SK-N-MC (cell line): ENCODE measurements around the gene CYP3A4.
"Not testable (repeated sequence)": the region's sequence is repeated elsewhere in the genome, so short reads cannot be mapped to it uniquely, and the experiment has no call there.

Experiments used
- DNase-seq: peaks from one replicate; pipeline ENCODE4 v3.0.0-alpha.2; 2011; ENCODE audit warnings: low read depth, low spot score
- H3K27ac ChIP-seq: fragments of 200-600 bp; sonication (generic); 2 replicates; pipeline ENCODE4 v1.5.1; 2016; ENCODE audit warnings: mixed run types
- H3K36me3 ChIP-seq: fragments of 200-600 bp; sonication (generic); 2 replicates; pipeline ENCODE4 v1.6.1; 2017; ENCODE audit warnings: antibody characterized with exemption, low read length, mixed read lengths; ENCODE audit not compliant: insufficient read depth
- H3K4me3 ChIP-seq: fragments of 200-600 bp; sonication (generic); 2 replicates; pipeline ENCODE4 v1.5.1; 2016
- H3K9ac ChIP-seq: fragments of 200-600 bp; sonication (generic); 2 replicates; pipeline ENCODE4 v1.8.0; 2017; ENCODE audit warnings: mixed run types, mixed read lengths; ENCODE audit not compliant: insufficient read length
- H3K9me3 ChIP-seq: fragments of 200-600 bp; sonication (generic); 2 replicates; pipeline ENCODE4 v1.6.1; 2017; ENCODE audit warnings: low read depth, mild to moderate bottlenecking, antibody characterized with exemption, low read length, moderate library complexity, mixed read lengths
- EZH2 ChIP-seq: fragments of 200-600 bp; sonication (generic); IDR thresholded peaks from one replicate; pipeline ENCODE4 v1.6.1; 2017; ENCODE audit warnings: antibody characterized with exemption
- FOXP2 ChIP-seq: optimal IDR thresholded peaks from 2 replicates; pipeline ENCODE3; 2011; ENCODE audit warnings: mild to moderate bottlenecking, moderate library complexity; ENCODE audit not compliant: insufficient read depth; ENCODE audit errors: extremely low read length, control extremely low read depth
- POLR2AphosphoS5 ChIP-seq: IDR thresholded peaks from 2 replicates; pipeline ENCODE4 v1.6.1; 2012; ENCODE audit warnings: mild to moderate bottlenecking, low read depth, low read length, borderline replicate concordance

Gene CYP3A4

DNA sequence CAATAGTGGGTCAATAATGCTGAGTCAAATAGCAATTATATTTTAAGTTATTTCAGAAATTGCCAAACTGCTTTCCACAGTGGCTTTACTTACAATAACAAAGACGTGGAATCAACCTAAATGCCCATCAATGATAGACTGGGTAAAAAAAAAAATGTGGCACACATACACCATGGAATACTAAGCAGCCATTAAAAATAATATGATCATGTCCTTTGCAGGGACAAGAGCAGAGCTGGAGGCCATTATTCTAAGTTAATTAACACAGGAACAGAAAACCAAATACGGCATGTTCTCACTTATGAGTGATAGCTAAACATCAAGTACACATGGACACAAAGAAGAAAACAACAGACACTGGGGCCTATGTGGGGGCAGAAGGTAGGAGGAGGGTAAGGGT, 15.0 kb upstream of the CYP3A4 start:
- H3K4me3 ChIP-seq: no peak overlapping the region
- DNase-seq: no peak
- TF ChIP-seq FOXP2: no peak
- TF ChIP-seq EZH2: no peak
- TF ChIP-seq POLR2AphosphoS5: no peak
- no peaks in the 10 kb centered on the region for H3K36me3 ChIP-seq
- no peak overlapping the region for H3K9ac ChIP-seq
- H3K9me3 ChIP-seq: no peaks in the 10 kb centered on the region
- no peak overlapping the region for H3K27ac ChIP-seq

- not testable (repeated sequence) for H3K36me3 ChIP-seq, DNase-seq, H3K4me3 ChIP-seq, H3K9ac ChIP-seq, H3K27ac ChIP-seq, H3K9me3 ChIP-seq
Measured at GRCh38 chr7:99795864-99796263, 11.9 kb upstream of the CYP3A4 start.

DNA sequence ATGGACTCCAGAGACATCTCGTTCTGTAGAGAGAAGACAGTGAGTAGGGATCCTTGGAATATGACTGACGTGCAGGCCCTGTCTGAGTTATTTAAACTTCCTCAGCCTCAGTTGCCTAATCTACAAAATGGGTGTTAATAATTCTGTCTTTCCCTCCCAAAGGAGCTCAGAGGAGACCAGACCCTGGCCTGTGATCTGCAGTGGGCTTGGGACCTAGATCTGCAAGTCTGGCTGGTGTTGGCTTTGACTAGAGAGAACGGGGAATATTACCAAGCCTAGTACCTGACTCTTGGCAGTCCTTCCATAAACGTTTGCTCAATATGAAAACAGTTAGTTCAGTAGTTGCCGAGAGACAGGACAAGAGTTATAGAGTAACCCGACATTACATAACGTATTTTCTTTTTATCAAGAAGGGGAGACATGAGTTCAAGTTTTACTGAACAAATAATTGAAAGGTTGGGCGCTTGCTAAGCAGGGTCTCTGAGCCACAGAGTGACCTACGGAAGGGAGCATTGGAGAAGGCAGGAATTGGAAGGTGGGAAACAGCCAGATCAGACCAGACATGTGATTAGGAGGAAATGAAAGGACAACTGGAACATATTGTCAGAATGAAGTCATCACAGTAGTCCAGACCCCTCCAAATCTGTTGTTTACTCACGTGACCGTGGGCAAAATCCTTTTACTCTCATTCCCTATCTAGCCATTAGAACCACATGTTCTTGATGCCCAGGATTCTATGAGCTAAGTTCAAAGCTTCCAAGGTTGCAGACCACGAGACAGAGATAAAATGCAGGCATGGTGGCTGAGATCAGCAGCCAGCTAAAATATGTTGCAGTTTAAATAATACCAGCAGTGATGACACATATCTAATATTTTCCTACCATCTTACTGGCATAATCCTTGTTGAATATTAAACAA, 10.9 kb upstream of the CYP3A4 start:
- Histone ChIP-seq H3K4me3 (no peak overlapping the region), H3K9ac (no peak overlapping the region), H3K9me3 (no peaks in the 10 kb centered on the region), H3K36me3 (no peaks in the 10 kb centered on the region), H3K27ac (no peak overlapping the region)
- TF ChIP-seq POLR2AphosphoS5 (no peak), EZH2 (no peak), FOXP2 (no peak)
- no peak for DNase-seq

GRCh38 chr7:99793443-99793842, 9.5 kb upstream of the CYP3A4 start:
- no peak overlapping the region for H3K9ac ChIP-seq
- no peak overlapping the region for H3K27ac ChIP-seq
- DNase-seq: no peak
- no peaks in the 10 kb centered on the region for H3K9me3 ChIP-seq
- H3K36me3 ChIP-seq: no peaks in the 10 kb centered on the region
- no peak overlapping the region for H3K4me3 ChIP-seq
- TF ChIP-seq POLR2AphosphoS5 (no peak), FOXP2 (no peak), EZH2 (no peak)

GRCh38 chr7:99792967-99793366, 9.0 kb upstream of the CYP3A4 start:
- Histone ChIP-seq H3K36me3 (no peaks in the 10 kb centered on the region), H3K9me3 (no peaks in the 10 kb centered on the region), H3K9ac (no peak overlapping the region), H3K27ac (no peak overlapping the region), H3K4me3 (no peak overlapping the region)
- DNase-seq: no peak
- TF ChIP-seq FOXP2 (no peak), POLR2AphosphoS5 (no peak), EZH2 (no peak)

- TF ChIP-seq FOXP2 (no peak), EZH2 (no peak), POLR2AphosphoS5 (no peak)
- Histone ChIP-seq H3K9me3 (no peaks in the 10 kb centered on the region), H3K27ac (no peak overlapping the region), H3K4me3 (no peak overlapping the region), H3K36me3 (no peaks in the 10 kb centered on the region), H3K9ac (no peak overlapping the region)
- no peak for DNase-seq
Measured at GRCh38 chr7:99791667-99792369, 7.8 kb upstream of the CYP3A4 start.

DNA sequence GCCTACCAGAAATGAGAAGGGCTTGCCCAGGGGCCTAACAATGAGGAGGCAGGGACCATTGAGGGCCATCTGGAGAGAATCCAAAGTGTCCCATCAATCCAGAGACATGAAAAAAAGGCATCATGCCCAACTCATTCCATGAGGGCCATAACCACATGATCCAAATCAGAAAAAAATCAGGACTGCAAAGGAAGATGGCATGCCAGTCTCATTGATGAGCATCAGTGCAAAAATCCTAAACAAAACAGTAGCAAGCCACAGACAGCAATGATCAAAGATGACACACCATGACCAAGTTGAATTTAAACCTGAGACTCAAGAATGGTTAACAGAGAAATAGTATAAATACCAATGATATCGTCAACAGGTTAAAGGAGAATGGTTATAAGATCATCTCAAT, 7.0 kb upstream of the CYP3A4 start:
- DNase-seq: no peak
- no peaks in the 10 kb centered on the region for H3K9me3 ChIP-seq
- TF ChIP-seq FOXP2 (no peak), POLR2AphosphoS5 (no peak), EZH2 (no peak)
- no peaks in the 10 kb centered on the region for H3K36me3 ChIP-seq
- no peak overlapping the region for H3K4me3 ChIP-seq
- no peak overlapping the region for H3K27ac ChIP-seq
- no peak overlapping the region for H3K9ac ChIP-seq

- no peaks in the 10 kb centered on the region for H3K9me3 ChIP-seq
- no peak overlapping the region for H3K4me3 ChIP-seq
- TF ChIP-seq POLR2AphosphoS5 (no peak), EZH2 (no peak), FOXP2 (no peak)
- no peak overlapping the region for H3K9ac ChIP-seq
- no peaks in the 10 kb centered on the region for H3K36me3 ChIP-seq
- H3K27ac ChIP-seq: no peak overlapping the region
- DNase-seq: no peak
Measured at GRCh38 chr7:99790407-99790806, 6.4 kb upstream of the CYP3A4 start.

GRCh38 chr7:99789441-99790070, 5.6 kb upstream of the CYP3A4 start:
- Histone ChIP-seq H3K9ac (no peak overlapping the region), H3K27ac (no peak overlapping the region), H3K9me3 (no peaks in the 10 kb centered on the region), H3K4me3 (no peak overlapping the region), H3K36me3 (no peaks in the 10 kb centered on the region)
- TF ChIP-seq EZH2 (no peak), POLR2AphosphoS5 (no peak), FOXP2 (no peak)
- no peak for DNase-seq
